ENCODE measurements around the gene ISYNA1. TPM values are rescaled to one million over a fixed set of nuclear protein-coding genes. Genes with fewer than 3 reads are reported as not detected.

The ISYNA1 gene
- total RNA-seq, 2 donors from 2014 or later, result 24.1 to 49.4 TPM

DNA sequence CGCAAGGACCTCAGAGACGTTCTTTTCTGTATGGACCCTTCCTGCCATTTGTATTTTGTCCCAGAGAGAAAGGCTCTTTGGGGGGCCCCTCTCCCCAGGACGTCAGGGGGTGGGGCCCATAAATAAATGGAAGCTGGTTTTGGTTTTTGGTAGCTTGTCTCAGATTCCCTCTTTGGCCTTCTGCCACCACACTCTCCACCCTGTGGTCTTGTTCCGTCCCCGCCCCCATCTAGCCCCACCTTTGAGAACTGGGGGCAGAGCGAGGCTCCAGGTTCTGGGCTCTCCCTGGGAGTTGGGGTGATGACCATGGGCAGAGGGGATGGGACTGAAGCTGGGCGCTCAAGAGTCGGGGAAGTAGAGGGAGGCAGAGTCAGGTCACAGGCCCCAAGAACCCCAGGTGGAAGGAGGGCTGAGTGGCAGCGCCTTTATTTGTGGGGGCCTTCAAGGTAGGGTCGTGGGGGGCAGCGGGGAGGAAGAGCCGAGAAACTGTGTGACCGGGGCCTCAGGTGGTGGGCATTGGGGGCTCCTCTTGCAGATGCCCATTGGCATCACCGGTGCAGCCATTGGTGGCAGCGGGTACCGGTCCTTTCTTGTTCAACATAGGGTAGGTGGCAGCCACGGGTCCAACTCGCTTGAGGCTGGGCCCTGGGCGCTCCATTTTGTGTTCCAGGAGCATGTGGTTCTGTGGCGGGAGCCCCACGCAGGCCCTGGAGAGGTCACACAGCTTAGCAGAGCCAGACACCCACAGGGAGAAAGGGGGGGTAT is 3.3 kb downstream of the ISYNA1 start:
- TF ChIP-seq, protein P1, sequence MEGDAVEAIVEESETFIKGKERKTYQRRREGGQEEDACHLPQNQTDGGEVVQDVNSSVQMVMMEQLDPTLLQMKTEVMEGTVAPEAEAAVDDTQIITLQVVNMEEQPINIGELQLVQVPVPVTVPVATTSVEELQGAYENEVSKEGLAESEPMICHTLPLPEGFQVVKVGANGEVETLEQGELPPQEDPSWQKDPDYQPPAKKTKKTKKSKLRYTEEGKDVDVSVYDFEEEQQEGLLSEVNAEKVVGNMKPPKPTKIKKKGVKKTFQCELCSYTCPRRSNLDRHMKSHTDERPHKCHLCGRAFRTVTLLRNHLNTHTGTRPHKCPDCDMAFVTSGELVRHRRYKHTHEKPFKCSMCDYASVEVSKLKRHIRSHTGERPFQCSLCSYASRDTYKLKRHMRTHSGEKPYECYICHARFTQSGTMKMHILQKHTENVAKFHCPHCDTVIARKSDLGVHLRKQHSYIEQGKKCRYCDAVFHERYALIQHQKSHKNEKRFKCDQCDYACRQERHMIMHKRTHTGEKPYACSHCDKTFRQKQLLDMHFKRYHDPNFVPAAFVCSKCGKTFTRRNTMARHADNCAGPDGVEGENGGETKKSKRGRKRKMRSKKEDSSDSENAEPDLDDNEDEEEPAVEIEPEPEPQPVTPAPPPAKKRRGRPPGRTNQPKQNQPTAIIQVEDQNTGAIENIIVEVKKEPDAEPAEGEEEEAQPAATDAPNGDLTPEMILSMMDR (IDR thresholded peaks at IDR 0.05), result no peak
- DNase-seq (ENCODE audit: low spot score), result no peak
- Histone ChIP-seq H3K4me1 (peaks cover 0 to 59% of the 10 kb centered on the region in 2 donors), H3K27ac (peak overlapping the region in 1 of 2 donors; percentile 72), H3K4me3 (peak overlapping the region in 1 of 2 donors; percentile 59), H3K36me3 (no peaks in the 10 kb centered on the region), H3K27me3 (no peaks in the 10 kb centered on the region), H3K9me3 (no peaks in the 10 kb centered on the region)

DNA sequence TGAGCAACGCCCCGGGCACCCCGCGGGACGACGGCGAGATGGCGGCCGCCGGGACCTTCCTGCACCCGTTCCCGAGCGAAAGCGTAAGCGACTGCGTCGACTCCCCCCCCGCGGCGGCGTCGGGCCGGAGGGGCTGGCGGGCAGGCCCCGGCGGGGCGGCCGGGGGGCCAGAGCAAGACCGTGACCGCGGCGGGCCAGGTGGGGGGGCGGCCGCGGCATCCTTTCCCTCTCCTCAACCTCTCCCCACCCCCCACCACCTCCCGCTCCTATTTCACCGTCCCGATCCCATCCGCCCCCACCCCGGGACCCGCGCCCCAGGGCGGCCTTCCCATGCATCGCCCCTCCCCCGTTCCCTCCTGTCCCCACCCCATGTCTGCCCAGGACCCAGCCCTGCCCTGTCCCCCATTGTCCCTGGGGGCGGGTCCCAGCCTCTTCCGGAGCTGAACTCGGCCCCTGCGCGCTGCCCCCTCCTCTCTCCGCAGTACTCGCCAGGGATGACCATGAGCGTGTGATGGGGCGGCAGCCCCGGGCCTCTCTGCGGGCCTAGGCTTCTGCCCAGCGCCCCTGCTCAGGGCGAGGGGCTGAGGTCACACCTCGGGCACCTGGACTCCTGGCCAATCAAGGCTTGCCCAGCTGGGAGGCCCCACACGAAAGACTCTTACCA is 4.1 kb downstream of the ISYNA1 start:
- TF ChIP-seq, protein P1 (IDR thresholded peaks at IDR 0.05), result no peak
- Histone ChIP-seq H3K36me3 (no peaks in the 10 kb centered on the region), H3K9me3 (no peaks in the 10 kb centered on the region), H3K4me1 (peaks cover 0 to 60% of the 10 kb centered on the region in 2 donors), H3K27ac (peak overlapping the region; percentile 60 to 72), H3K27me3 (no peaks in the 10 kb centered on the region), H3K4me3 (peak overlapping the region; percentile 36 to 59)
- DNase-seq (ENCODE audit: low spot score), result no peak

DNA sequence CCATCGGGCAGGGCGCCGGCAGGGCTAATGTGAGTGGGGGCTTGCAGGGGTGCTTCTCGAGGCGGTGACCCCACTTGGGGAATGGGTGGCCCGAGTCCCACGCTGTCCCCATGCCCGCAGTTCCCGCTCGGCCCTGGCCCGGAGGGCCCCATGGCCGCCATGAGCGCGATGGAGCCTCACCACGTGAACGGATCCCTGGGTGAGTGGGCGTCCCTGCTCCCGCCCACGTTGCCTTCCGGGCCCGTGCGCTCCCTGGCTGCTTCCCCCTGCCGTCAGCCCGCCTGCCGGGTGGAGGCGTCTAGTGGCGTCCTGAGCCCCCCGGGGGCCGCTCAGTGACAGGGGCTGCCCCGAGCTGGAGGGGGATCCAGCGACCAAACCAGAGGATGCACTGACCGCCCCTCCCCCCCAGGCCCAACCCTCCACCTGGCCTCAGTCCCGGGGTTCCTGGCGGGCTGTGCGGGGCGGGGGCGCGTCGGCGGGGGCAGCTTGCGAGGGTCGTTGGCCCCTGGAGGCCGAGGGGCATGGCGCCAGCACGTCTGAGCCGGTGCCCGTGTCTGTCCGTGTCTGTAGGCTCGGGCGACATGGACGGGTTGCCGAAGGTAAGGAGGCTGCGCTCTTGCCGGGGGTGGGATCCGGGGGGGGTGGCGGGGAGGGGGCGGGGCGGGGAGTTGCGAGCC is 4.8 kb downstream of the ISYNA1 start:
- H3K9me3 ChIP-seq, result no peaks in the 10 kb centered on the region
- H3K4me3 ChIP-seq, result peak overlapping the region; percentile 36 to 59
- peak overlapping the region; percentile 60 to 72 for H3K27ac ChIP-seq
- H3K36me3 ChIP-seq, result no peaks in the 10 kb centered on the region
- TF ChIP-seq, protein P1 (IDR thresholded peaks at IDR 0.05), result no peak
- no peaks in the 10 kb centered on the region for H3K27me3 ChIP-seq
- H3K4me1 ChIP-seq, result peaks cover 0 to 60% of the 10 kb centered on the region in 2 donors
- DNase-seq (ENCODE audit: low spot score), result no peak

DNA sequence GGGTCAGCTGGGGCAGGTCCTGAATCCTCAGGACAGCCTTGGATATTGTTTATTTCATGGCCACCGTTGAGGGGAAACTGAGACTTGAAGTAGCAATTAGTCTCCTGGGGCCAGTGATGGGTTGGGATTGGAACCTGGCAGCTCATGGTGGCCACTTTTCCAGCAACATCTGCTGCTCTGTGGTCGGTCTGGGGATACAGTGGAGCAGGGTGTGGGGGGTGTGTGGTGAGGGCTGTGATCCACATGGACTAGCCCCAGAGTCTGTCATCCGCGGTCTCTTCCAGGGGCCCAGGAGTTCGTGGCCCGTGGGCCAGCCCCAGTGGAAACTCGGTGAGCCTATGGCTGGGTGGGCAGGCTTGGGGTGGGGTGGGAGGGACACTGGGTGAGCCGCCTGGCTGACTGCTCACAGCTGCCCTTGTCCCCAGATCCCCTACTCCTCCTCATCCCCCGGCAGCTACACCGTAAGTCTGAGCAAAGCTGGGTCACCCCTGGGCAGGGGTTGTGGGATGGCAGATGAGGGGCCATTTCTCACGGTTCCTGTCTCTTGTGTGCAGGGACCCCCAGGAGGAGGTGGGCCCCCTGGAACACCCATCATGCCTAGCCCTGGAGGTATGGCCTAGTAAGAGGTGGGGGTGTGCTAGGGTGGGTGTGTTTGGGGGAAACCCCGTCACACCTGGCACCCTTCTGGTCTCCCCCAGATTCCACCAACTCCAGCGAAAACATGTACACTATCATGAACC is 5.5 kb downstream of the ISYNA1 start:
- no peaks in the 10 kb centered on the region for H3K27me3 ChIP-seq
- H3K4me1 ChIP-seq, result peaks cover 0 to 54% of the 10 kb centered on the region in 2 donors
- H3K27ac ChIP-seq, result peak overlapping the region; percentile 60 to 72
- H3K36me3 ChIP-seq, result no peaks in the 10 kb centered on the region
- TF ChIP-seq, protein P1 (IDR thresholded peaks at IDR 0.05), result no peak
- H3K4me3 ChIP-seq, result peak overlapping the region; percentile 36 to 59
- no peaks in the 10 kb centered on the region for H3K9me3 ChIP-seq
- DNase-seq (ENCODE audit: low spot score), result no peak

DNA sequence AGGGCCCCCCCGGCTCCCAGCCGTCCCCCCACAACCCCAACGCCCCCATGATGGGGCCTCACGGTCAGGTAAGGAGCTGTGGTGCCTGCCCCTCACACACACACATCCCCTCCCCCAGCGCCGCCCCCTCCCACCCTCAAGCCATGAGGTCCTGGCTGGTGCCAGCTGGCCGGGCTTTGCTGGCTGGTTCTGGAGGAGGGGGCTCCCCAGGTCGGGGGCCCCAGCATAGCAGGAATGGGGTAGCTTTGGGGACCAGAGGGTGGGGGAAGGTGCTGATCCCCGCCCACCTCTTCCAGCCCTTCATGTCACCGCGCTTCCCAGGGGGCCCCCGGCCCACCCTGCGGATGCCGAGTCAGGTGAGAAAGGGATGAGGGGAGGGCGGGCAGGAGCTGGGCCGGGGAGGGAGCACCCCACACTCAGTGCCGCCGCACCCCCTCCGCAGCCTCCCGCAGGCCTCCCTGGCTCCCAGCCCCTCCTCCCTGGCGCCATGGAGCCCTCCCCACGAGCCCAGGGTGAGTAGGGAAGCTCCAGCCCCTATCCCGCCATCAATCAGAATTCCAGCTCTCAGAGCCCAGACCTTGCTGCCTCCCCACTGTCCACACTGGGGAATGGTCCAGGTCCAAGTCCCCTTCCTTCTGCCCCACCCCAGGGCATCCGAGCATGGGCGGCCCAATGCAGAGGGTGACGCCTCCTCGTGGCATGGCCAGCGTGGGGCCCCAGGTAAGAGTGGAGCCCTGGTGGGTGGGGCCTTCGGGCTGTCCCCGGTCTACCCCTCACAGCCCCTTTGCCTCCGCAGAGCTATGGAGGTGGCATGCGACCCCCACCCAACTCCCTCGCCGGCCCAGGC is 6.4 kb downstream of the ISYNA1 start:
- Histone ChIP-seq H3K4me1 (peaks cover 0 to 52% of the 10 kb centered on the region in 2 donors), H3K27me3 (no peaks in the 10 kb centered on the region)
- no peak for DNase-seq (ENCODE audit: low spot score)

More for the DNA sequence above, 6.4 kb downstream of the ISYNA1 start:
- Histone ChIP-seq H3K36me3 (no peaks in the 10 kb centered on the region), H3K4me3 (no peak overlapping the region), H3K9me3 (no peaks in the 10 kb centered on the region), H3K27ac (no peak overlapping the region)
- TF ChIP-seq, protein P1 (IDR thresholded peaks at IDR 0.05), result no peak

Measured in right atrium auricular region (tissue), 2 donors.